ENCODE results near the gene SFXN2. TPM values are rescaled to one million over a fixed set of nuclear protein-coding genes. Genes with fewer than 3 reads are reported as not detected.

The SFXN2 gene
- total RNA-seq, 1 donor from 2014 or later, result 9.1 TPM

GRCh38 chr10:102791754-102792395 is 77.4 kb downstream of the SFXN2 start:
- no peak overlapping the region for H2AFZ ChIP-seq (ENCODE audit: low read depth, low read length)
- H3K4me1 Mint-ChIP-seq (ENCODE audit: low read depth, unreplicated experiment), result peaks cover 28% of the 10 kb centered on the region
- DNase-seq (ENCODE audit: low read depth) (no peak), FAIRE-seq (no peak)
- H3K36me3 Mint-ChIP-seq (ENCODE audit: low read depth, unreplicated experiment), result peaks cover 18% of the 10 kb centered on the region
- no peaks in the 10 kb centered on the region for H3K36me3 ChIP-seq (ENCODE audit: insufficient read depth, low read length)
- H3K27me3 ChIP-seq (ENCODE audit: insufficient read depth, low read length), result no peaks in the 10 kb centered on the region
- H3K9me3 ChIP-seq (ENCODE audit: insufficient read depth, low read depth, low read length), result no peaks in the 10 kb centered on the region
- no peak overlapping the region for H3K27ac Mint-ChIP-seq (ENCODE audit: unreplicated experiment)
- H3K9me3 Mint-ChIP-seq (ENCODE audit: unreplicated experiment), result no peaks in the 10 kb centered on the region
- TF ChIP-seq EZH2 (IDR thresholded peaks at IDR 0.05; ENCODE audit: insufficient read depth, low read length), result no peak
- no peak for TF ChIP-seq CTCF (IDR thresholded peaks at IDR 0.05; ENCODE audit: insufficient read depth, low read depth, low read length)
- peaks cover 6% of the 10 kb centered on the region for H3K4me1 ChIP-seq (ENCODE audit: insufficient read depth, low read length)
- H3K9ac ChIP-seq (ENCODE audit: low read length), result no peak overlapping the region
- peaks cover 73% of the 10 kb centered on the region for H3K79me2 ChIP-seq (ENCODE audit: insufficient read depth, low read length)
- no peak overlapping the region for H3K27ac ChIP-seq (ENCODE audit: low read depth, low read length)
- H4K20me1 ChIP-seq (ENCODE audit: insufficient read depth, low read length), result peaks cover 83% of the 10 kb centered on the region
- H3K4me3 ChIP-seq (ENCODE audit: insufficient read depth, low read depth, low read length), result no peak overlapping the region
- no peaks in the 10 kb centered on the region for H3K27me3 Mint-ChIP-seq (ENCODE audit: low read depth, unreplicated experiment)
- H3K4me3 Mint-ChIP-seq (ENCODE audit: unreplicated experiment), result no peak overlapping the region
- no peak overlapping the region for H3K4me2 ChIP-seq (ENCODE audit: low read length)

Other genes starting within 250 kb of the SFXN2 start
- gene ACTR1A, start 211.9 kb upstream of the SFXN2 start, total RNA-seq, result 145 and 155 TPM in 2 replicates
- gene SUFU, start 210.7 kb upstream of the SFXN2 start, total RNA-seq, result 25.8 and 26.2 TPM in 2 replicates
- 103 and 117 TPM in 2 replicates for gene TRIM8, start 70.2 kb upstream of the SFXN2 start, total RNA-seq
- 16.6 and 18.2 TPM in 2 replicates for gene ARL3, start 239 bp upstream of the SFXN2 start, total RNA-seq
- 73.6 and 75.7 TPM in 2 replicates for gene WBP1L, start 29.3 kb downstream of the SFXN2 start, total RNA-seq
- not detected in 2 replicates for gene CYP17A1, start 122.8 kb downstream of the SFXN2 start, total RNA-seq
- gene BORCS7, start 139.6 kb downstream of the SFXN2 start, total RNA-seq, result 10.9 and 11.3 TPM in 2 replicates
- gene AS3MT, start 154.8 kb downstream of the SFXN2 start, total RNA-seq, result 0.34 and 0.64 TPM in 2 replicates
- gene CNNM2, start 203.7 kb downstream of the SFXN2 start, total RNA-seq, result 9.9 and 10.6 TPM in 2 replicates